ENCODE measurements around the gene ZNF620.

GRCh38 chr3:40546816-40547215 lies 41.0 kb downstream of the ZNF620 start:
- TF ChIP-seq CTCF (IDR thresholded peaks at IDR 0.05; ENCODE audit: low read depth, low read length, poor library complexity, severe bottlenecking) = no peak
- no peak for TF ChIP-seq EZH2phosphoT487 (IDR thresholded peaks at IDR 0.05; ENCODE audit: borderline replicate concordance, low read length)

Measured in DOHH2 (cell line).